HepG2 (cell line): ENCODE data around the gene MAP2K3. TPM values are rescaled to one million over a fixed set of nuclear protein-coding genes. Genes with fewer than 3 reads are reported as not detected.

Experiments used
- BCL6 ChIP-seq: IDR thresholded peaks from 2 replicates; pipeline ENCODE4 v1.6.1; 2016; ENCODE audit warnings: missing genetic modification reagents, missing compliant biosample characterization
- GPBP1L1 ChIP-seq: sonication (generic); formaldehyde crosslinking; IDR thresholded peaks from 2 replicates; pipeline ENCODE4 v1.5.0; 2020; ENCODE audit warnings: mild to moderate bottlenecking, missing genetic modification reagents
- HNRNPL ChIP-seq: fragments of 200-400 bp; formaldehyde crosslinking; IDR thresholded peaks from 2 replicates; pipeline ENCODE4 v1.6.1; 2017; ENCODE audit warnings: mild to moderate bottlenecking, low read depth, low read length
- IKZF5 ChIP-seq: IDR thresholded peaks from 2 replicates; pipeline ENCODE4 v1.6.1; 2018; ENCODE audit warnings: missing genetic modification reagents, mild to moderate bottlenecking, missing compliant biosample characterization
- KLF16 ChIP-seq, 2 experiments: sonication (generic) in 1 of 2; formaldehyde crosslinking in 1 of 2; IDR thresholded peaks; 2 replicates each; pipeline versions ENCODE4 v1.6.1 to v1.8.0; 2016 to 2023; ENCODE audit warnings: missing genetic modification reagents in 2 of 2, missing compliant biosample characterization in 1 of 2
- KLF6 ChIP-seq: IDR thresholded peaks from 2 replicates; pipeline ENCODE4 v1.8.0; 2016; ENCODE audit warnings: missing biosample characterization, missing genetic modification reagents
- MIER2 ChIP-seq: IDR thresholded peaks from 2 replicates; pipeline ENCODE4 v1.6.1; 2016; ENCODE audit warnings: missing biosample characterization, missing genetic modification reagents
- NONO ChIP-seq, 2 experiments: fragments of 450-650 bp in 1 of 2; sonication (generic) in 1 of 2; formaldehyde crosslinking in 1 of 2; IDR thresholded peaks in 1 of 2; conservative IDR thresholded peaks in 1 of 2; 2 replicates each; pipeline versions ENCODE4 v1.6.1 to v1.8.0; 2017 to 2022; ENCODE audit warnings: mild to moderate bottlenecking in 1 of 2, missing genetic modification reagents in 1 of 2, moderate library complexity in 1 of 2
- SRSF1 ChIP-seq: fragments of 200-400 bp; formaldehyde crosslinking; optimal IDR thresholded peaks from 2 replicates; pipeline ENCODE3; 2017; ENCODE audit warnings: mild to moderate bottlenecking, low read depth, low read length, moderate library complexity
- THRA ChIP-seq: sonication (generic); formaldehyde crosslinking; IDR thresholded peaks from 2 replicates; pipeline ENCODE4 v1.4.0; 2020; ENCODE audit warnings: missing genetic modification reagents, borderline replicate concordance
- XRCC5 ChIP-seq: fragments of 200-400 bp; formaldehyde crosslinking; optimal IDR thresholded peaks from 2 replicates; pipeline ENCODE3; 2017; ENCODE audit warnings: mild to moderate bottlenecking, low read length
- ZNF232 ChIP-seq: sonication (generic); formaldehyde crosslinking; IDR thresholded peaks from 2 replicates; pipeline ENCODE4 v1.4.0; 2020; ENCODE audit warnings: missing genetic modification reagents, borderline replicate concordance
- ZNF343 ChIP-seq: sonication (generic); formaldehyde crosslinking; IDR thresholded peaks from 2 replicates; pipeline ENCODE4 v1.4.0; 2020; ENCODE audit warnings: mild to moderate bottlenecking, missing genetic modification reagents
- ZNF564 ChIP-seq: sonication (generic); formaldehyde crosslinking; IDR thresholded peaks from 2 replicates; pipeline ENCODE4 v1.8.1; 2023; ENCODE audit warnings: mild to moderate bottlenecking, missing genetic modification reagents
- ZNF709 ChIP-seq: sonication (generic); formaldehyde crosslinking; IDR thresholded peaks from 2 replicates; pipeline ENCODE4 v1.5.0; 2020; ENCODE audit warnings: mild to moderate bottlenecking, missing genetic modification reagents
- ZSCAN29 ChIP-seq: sonication (generic); formaldehyde crosslinking; conservative IDR thresholded peaks from 2 replicates; pipeline ENCODE4 v1.4.0; 2020; ENCODE audit warnings: mild to moderate bottlenecking, missing genetic modification reagents
- polyA plus RNA-seq, 8 experiments: library from polyadenylated mRNA; depleted of rRNA in 3 of 8; stranded (reverse) in 7 of 8; unstranded in 1 of 8; fragments of >200 nt; fragmentation: Illumina TruSeq in 4 of 8; extraction: Trizol in 4 of 8; gene quantifications; 2 replicates each; pipeline versions ENCODE4 v1.2.1 to v1.2.3, GENCODE V29; 2011 to 2016; ENCODE audit warnings: low read depth in 4 of 8, missing spikeins in 1 of 8, mixed read lengths in 1 of 8; ENCODE audit not compliant: insufficient read depth in 1 of 8
- total RNA-seq, 5 experiments: library from RNA; depleted of rRNA; stranded (reverse); fragments of >200 nt; fragmentation: Illumina TruSeq; extraction: Trizol; gene quantifications; 2 replicates each; pipeline ENCODE4 v1.2.3, GENCODE V29; 2016; ENCODE audit warnings: low read depth in 1 of 5
- TF ChIP-seq, protein P1 (sequence below): sonication (generic); formaldehyde crosslinking; IDR thresholded peaks from 2 replicates; pipeline ENCODE4 v1.5.1; 2020; ENCODE audit warnings: missing genetic modification reagents, mild to moderate bottlenecking, borderline replicate concordance
- TF ChIP-seq, protein P2 (sequence below): sonication (generic); formaldehyde crosslinking; IDR thresholded peaks from 2 replicates; pipeline ENCODE4 v1.4.0; 2020; ENCODE audit warnings: missing genetic modification reagents, low read depth, mild to moderate bottlenecking, borderline replicate concordance
- TF ChIP-seq, protein P3 (sequence below): sonication (generic); formaldehyde crosslinking; IDR thresholded peaks from 2 replicates; pipeline ENCODE4; 2020; ENCODE audit warnings: missing genetic modification reagents, mild to moderate bottlenecking, borderline replicate concordance
- TF ChIP-seq, protein P4 (sequence below): sonication (generic); formaldehyde crosslinking; IDR thresholded peaks from 2 replicates; pipeline ENCODE4 v1.4.0; 2020; ENCODE audit warnings: missing genetic modification reagents

Gene MAP2K3
- total and polyA plus RNA-seq, 2 of the 13 experiments (the other 11 are each of a cell fraction or from before 2014, with no cell fraction given), result 20.5 to 27.4 TPM

- TF ChIP-seq THRA (CRISPR knock-in tag), result peak; percentile 50; the same call in 1 of the 2 replicates
- no peak for TF ChIP-seq NONO (IDR thresholded peaks at IDR 0.05)
- TF ChIP-seq NONO (CRISPR knock-in tag; conservative IDR thresholded peaks at IDR 0.05), result peak; percentile 29; the same call in 1 of the 2 replicates
- TF ChIP-seq, protein P1, sequence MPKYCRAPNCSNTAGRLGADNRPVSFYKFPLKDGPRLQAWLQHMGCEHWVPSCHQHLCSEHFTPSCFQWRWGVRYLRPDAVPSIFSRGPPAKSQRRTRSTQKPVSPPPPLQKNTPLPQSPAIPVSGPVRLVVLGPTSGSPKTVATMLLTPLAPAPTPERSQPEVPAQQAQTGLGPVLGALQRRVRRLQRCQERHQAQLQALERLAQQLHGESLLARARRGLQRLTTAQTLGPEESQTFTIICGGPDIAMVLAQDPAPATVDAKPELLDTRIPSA, result no peak
- no peak for TF ChIP-seq ZNF709 (CRISPR knock-in tag)
- peak; percentile 86 for TF ChIP-seq XRCC5
- peak; percentile 62; the same call in 1 of the 2 replicates for TF ChIP-seq HNRNPL
- no peak for TF ChIP-seq MIER2
- TF ChIP-seq, protein P2, sequence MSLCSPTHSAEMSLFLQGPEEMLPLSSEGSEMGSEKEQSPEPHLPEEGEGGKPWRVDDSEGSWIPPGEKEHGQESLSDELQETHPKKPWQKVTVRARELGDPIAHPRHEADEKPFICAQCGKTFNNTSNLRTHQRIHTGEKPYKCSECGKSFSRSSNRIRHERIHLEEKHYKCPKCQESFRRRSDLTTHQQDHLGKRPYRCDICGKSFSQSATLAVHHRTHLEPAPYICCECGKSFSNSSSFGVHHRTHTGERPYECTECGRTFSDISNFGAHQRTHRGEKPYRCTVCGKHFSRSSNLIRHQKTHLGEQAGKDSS (CRISPR knock-in tag), result peak; percentile 75; the same call in 1 of the 2 replicates
- TF ChIP-seq ZNF343 (CRISPR knock-in tag), result no peak
- TF ChIP-seq GPBP1L1, result no peak
- no peak for TF ChIP-seq KLF6 (CRISPR knock-in tag)
- TF ChIP-seq, protein P3, sequence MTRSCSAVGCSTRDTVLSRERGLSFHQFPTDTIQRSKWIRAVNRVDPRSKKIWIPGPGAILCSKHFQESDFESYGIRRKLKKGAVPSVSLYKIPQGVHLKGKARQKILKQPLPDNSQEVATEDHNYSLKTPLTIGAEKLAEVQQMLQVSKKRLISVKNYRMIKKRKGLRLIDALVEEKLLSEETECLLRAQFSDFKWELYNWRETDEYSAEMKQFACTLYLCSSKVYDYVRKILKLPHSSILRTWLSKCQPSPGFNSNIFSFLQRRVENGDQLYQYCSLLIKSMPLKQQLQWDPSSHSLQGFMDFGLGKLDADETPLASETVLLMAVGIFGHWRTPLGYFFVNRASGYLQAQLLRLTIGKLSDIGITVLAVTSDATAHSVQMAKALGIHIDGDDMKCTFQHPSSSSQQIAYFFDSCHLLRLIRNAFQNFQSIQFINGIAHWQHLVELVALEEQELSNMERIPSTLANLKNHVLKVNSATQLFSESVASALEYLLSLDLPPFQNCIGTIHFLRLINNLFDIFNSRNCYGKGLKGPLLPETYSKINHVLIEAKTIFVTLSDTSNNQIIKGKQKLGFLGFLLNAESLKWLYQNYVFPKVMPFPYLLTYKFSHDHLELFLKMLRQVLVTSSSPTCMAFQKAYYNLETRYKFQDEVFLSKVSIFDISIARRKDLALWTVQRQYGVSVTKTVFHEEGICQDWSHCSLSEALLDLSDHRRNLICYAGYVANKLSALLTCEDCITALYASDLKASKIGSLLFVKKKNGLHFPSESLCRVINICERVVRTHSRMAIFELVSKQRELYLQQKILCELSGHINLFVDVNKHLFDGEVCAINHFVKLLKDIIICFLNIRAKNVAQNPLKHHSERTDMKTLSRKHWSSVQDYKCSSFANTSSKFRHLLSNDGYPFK (CRISPR knock-in tag), result no peak
- TF ChIP-seq IKZF5, result no peak
- no peak for TF ChIP-seq SRSF1
- TF ChIP-seq ZSCAN29, result no peak
- 0 out of 2 replicates have a peak, but pooled peaks have one; percentile 13 for TF ChIP-seq BCL6 (CRISPR knock-in tag)
- no peak for TF ChIP-seq KLF16 (CRISPR knock-in tag; IDR thresholded peaks at IDR 0.05)
- TF ChIP-seq, protein P4, sequence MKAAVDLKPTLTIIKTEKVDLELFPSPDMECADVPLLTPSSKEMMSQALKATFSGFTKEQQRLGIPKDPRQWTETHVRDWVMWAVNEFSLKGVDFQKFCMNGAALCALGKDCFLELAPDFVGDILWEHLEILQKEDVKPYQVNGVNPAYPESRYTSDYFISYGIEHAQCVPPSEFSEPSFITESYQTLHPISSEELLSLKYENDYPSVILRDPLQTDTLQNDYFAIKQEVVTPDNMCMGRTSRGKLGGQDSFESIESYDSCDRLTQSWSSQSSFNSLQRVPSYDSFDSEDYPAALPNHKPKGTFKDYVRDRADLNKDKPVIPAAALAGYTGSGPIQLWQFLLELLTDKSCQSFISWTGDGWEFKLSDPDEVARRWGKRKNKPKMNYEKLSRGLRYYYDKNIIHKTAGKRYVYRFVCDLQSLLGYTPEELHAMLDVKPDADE, result no peak
- no peak for TF ChIP-seq ZNF564
- TF ChIP-seq ZNF232 (CRISPR knock-in tag), result no peak
These were observed 4.4 kb upstream of the MAP2K3 start (continued) for GRCh38 chr17:21280081-21280518.
